GM21515 (cell line): ENCODE results near the gene FNTB.
"Not testable (repeated sequence)": the region's sequence is repeated elsewhere in the genome, so short reads cannot be mapped to it uniquely, and the experiment has no call there.

Source experiments
- ATAC-seq: cut with Tn5 transposase; IDR thresholded peaks from one replicate; pipeline ENCODE4 v1.9.1; 2021; ENCODE audit not compliant: unreplicated experiment

FNTB gene

GRCh38 chr14:65011538-65011937 lies 24.8 kb downstream of the FNTB start:
- no peak for ATAC-seq

- ATAC-seq, result no peak
Measured at GRCh38 chr14:65012353-65012752, 25.7 kb downstream of the FNTB start.

- ATAC-seq, result no peak
Measured at GRCh38 chr14:65015391-65015790, 28.7 kb downstream of the FNTB start.

- no peak for ATAC-seq
Measured at GRCh38 chr14:65016471-65016870, 29.8 kb downstream of the FNTB start.

GRCh38 chr14:65019944-65020566 lies 33.4 kb downstream of the FNTB start:
- no peak for ATAC-seq

GRCh38 chr14:65024957-65025356 lies 38.3 kb downstream of the FNTB start:
- no peak for ATAC-seq

GRCh38 chr14:65025818-65026217 lies 39.1 kb downstream of the FNTB start:
- no peak for ATAC-seq

GRCh38 chr14:65026526-65026925 lies 39.8 kb downstream of the FNTB start:
- no peak for ATAC-seq

GRCh38 chr14:65027127-65027799 lies 40.6 kb downstream of the FNTB start:
- no peak for ATAC-seq

- no peak for ATAC-seq
Measured at GRCh38 chr14:65028937-65029336, 42.2 kb downstream of the FNTB start.

- not testable (repeated sequence) for ATAC-seq
Measured at GRCh38 chr14:65031321-65031720, 44.6 kb downstream of the FNTB start.

- ATAC-seq, result no peak
Measured at GRCh38 chr14:65032319-65032718, 45.6 kb downstream of the FNTB start.

- ATAC-seq, result no peak
Measured at GRCh38 chr14:65033181-65033580, 46.5 kb downstream of the FNTB start.

GRCh38 chr14:65034021-65034420 lies 47.3 kb downstream of the FNTB start:
- no peak for ATAC-seq

GRCh38 chr14:65035049-65035448 lies 48.4 kb downstream of the FNTB start:
- no peak for ATAC-seq

- no peak for ATAC-seq
Measured at GRCh38 chr14:65038966-65039365, 52.3 kb downstream of the FNTB start.

- ATAC-seq, result no peak
Measured at GRCh38 chr14:65040666-65041433, 54.2 kb downstream of the FNTB start.

GRCh38 chr14:65041434-65041915 lies 54.8 kb downstream of the FNTB start:
- no peak for ATAC-seq

- ATAC-seq, result peak; percentile 11
Measured at GRCh38 chr14:65042296-65042695, 55.6 kb downstream of the FNTB start.

GRCh38 chr14:65042731-65043372 lies 56.2 kb downstream of the FNTB start:
- peak; percentile 68 for ATAC-seq

GRCh38 chr14:65043893-65044595 lies 57.3 kb downstream of the FNTB start:
- ATAC-seq, result no peak
